ENCODE measurements around the gene LDHD. TPM values are rescaled to one million over a fixed set of nuclear protein-coding genes. Genes with fewer than 3 reads are reported as not detected.

The LDHD gene
- total and polyA plus RNA-seq, 2 donors from 2014 or later, result 14.7 to 73.3 TPM

GRCh38 chr16:75085556-75085955 is 31.0 kb downstream of the LDHD start:
- Histone ChIP-seq H3K9ac (ENCODE audit: low read length in 3 of 3) (no peak overlapping the region), H3K9me3 (ENCODE audit: control insufficient read depth in 2 of 3, insufficient read depth in 1 of 3, low read length in 3 of 3) (no peaks in the 10 kb centered on the region), H3K4me3 (ENCODE audit: low read length in 3 of 3) (no peak overlapping the region), H3K36me3 (ENCODE audit: control insufficient read depth in 2 of 3, insufficient read depth in 3 of 3, low read length in 3 of 3) (no peaks in the 10 kb centered on the region), H3K27ac (ENCODE audit: low read depth in 2 of 2, low read length in 2 of 2) (no peak overlapping the region), H3K27me3 (ENCODE audit: control insufficient read depth, insufficient read depth, low read length) (no peaks in the 10 kb centered on the region), H3K4me1 (ENCODE audit: control insufficient read depth in 2 of 3, insufficient read depth in 2 of 3, low read depth in 1 of 3, low read length in 3 of 3) (peaks cover 7 to 18% (median 17%) of the 10 kb centered on the region in 3 donors)
- FAIRE-seq (no peak), DNase-seq (no peak)
- no peak for TF ChIP-seq CTCF (IDR thresholded peaks at IDR 0.05; ENCODE audit: borderline replicate concordance, extremely low read depth, insufficient read depth)
- intact Hi-C loops (cut with DNase I), result no loop called here

DNA sequence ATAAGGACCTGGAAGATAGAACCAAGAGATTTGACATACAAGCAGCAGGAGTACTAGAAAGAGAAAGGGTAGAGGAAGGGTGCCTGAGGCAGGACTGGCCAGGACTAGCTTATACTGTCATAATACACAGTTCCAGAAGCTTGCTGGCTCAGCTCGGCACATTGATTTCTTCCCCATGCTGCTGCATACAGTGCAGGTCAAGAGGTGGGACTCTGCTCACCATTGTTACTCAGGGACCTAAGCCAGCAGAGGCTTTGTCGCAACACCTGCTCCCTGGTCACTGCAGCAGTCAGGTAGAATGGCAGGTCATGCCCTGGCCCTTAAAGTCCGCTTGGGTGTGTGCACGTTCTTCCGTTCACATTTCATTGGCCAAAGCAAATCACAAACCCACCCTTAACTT is 32.8 kb downstream of the LDHD start:
- DNase-seq (peak in 1 of 5 donors; percentile 21), FAIRE-seq (no peak)
- Histone ChIP-seq H3K9ac (ENCODE audit: low read length in 3 of 3) (no peak overlapping the region), H3K36me3 (ENCODE audit: control insufficient read depth in 2 of 3, insufficient read depth in 3 of 3, low read length in 3 of 3) (no peaks in the 10 kb centered on the region), H3K27ac (ENCODE audit: low read depth in 2 of 2, low read length in 2 of 2) (no peak overlapping the region), H3K9me3 (ENCODE audit: control insufficient read depth in 2 of 3, insufficient read depth in 1 of 3, low read length in 3 of 3) (no peaks in the 10 kb centered on the region), H3K27me3 (ENCODE audit: control insufficient read depth, insufficient read depth, low read length) (no peaks in the 10 kb centered on the region), H3K4me3 (ENCODE audit: low read length in 3 of 3) (no peak overlapping the region), H3K4me1 (ENCODE audit: control insufficient read depth in 2 of 3, insufficient read depth in 2 of 3, low read depth in 1 of 3, low read length in 3 of 3) (peaks cover 7 to 17% (median 16%) of the 10 kb centered on the region in 3 donors)
- intact Hi-C loops (cut with DNase I), result no loop called here
- no peak for TF ChIP-seq CTCF (IDR thresholded peaks at IDR 0.05; ENCODE audit: borderline replicate concordance, extremely low read depth, insufficient read depth)

DNA sequence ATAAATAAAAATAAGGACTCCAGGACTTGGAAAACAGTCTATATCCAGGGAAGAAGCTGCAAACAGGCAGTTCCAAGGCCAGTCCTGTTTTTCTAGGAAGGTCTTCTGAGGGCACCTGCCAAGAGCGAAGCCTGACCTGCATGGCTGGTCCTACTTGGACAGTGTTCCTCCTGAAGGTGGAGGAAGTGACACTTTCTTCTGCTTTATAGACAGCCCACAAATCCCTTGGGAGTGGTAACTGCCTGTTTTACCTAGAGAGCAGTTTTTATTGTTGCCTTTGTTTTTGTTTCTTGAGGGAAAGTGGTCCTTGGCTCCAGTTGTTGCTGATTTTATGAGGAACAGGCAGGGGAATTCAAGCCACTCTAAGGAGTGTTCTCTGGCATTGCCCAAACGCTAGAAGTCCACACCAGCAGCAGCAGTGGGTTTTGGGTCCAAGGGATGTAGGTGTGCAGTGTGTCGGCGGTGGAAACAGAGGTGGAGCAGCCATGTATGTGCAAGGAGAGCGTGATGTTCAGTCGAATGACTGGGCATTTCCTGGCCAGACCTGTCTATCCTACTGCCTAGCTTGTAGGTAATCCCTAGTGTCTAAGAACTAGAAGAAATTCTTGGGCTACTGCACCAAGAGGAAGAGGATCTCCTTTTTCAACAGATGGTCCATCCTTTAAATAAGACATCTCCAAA is 35.3 kb downstream of the LDHD start:
- H3K9ac ChIP-seq (ENCODE audit: low read length in 3 of 3), result no peak overlapping the region
- peaks cover 0 to 2% (median 0%) of the 10 kb centered on the region in 3 donors for H3K4me1 ChIP-seq (ENCODE audit: control insufficient read depth in 2 of 3, insufficient read depth in 2 of 3, low read depth in 1 of 3, low read length in 3 of 3)
- no peaks in the 10 kb centered on the region for H3K9me3 ChIP-seq (ENCODE audit: control insufficient read depth in 2 of 3, insufficient read depth in 1 of 3, low read length in 3 of 3)
- TF ChIP-seq CTCF (IDR thresholded peaks at IDR 0.05; ENCODE audit: borderline replicate concordance, extremely low read depth, insufficient read depth), result no peak
- H3K27ac ChIP-seq (ENCODE audit: low read depth in 2 of 2, low read length in 2 of 2), result no peak overlapping the region
- peak in 1 of 5 donors; percentile 18 for DNase-seq
- no peak overlapping the region for H3K4me3 ChIP-seq (ENCODE audit: low read length in 3 of 3)
- H3K36me3 ChIP-seq (ENCODE audit: control insufficient read depth in 2 of 3, insufficient read depth in 3 of 3, low read length in 3 of 3), result no peaks in the 10 kb centered on the region
- no peaks in the 10 kb centered on the region for H3K27me3 ChIP-seq (ENCODE audit: control insufficient read depth, insufficient read depth, low read length)
- no peak for FAIRE-seq
- intact Hi-C loops (cut with DNase I), result no loop called here
